Measurements from ENCODE around the gene MOGAT2. TPM values are rescaled to one million over a fixed set of nuclear protein-coding genes. Genes with fewer than 3 reads are reported as not detected.

The MOGAT2 gene
- total and polyA plus RNA-seq, 2 of the 13 experiments (the other 11 are each of a cell fraction or from before 2014, with no cell fraction given): 27.2 to 27.8 TPM

- TF ChIP-seq PAWR (CRISPR knock-in tag; IDR thresholded peaks at IDR 0.05; ENCODE audit: borderline replicate concordance) (no peak), HDAC6 (IDR thresholded peaks at IDR 0.05; ENCODE audit: low read depth, low read length) (no peak), LCORL (IDR thresholded peaks at IDR 0.05) (no peak), LCORL (CRISPR knock-in tag; IDR thresholded peaks at IDR 0.05) (peak; percentile 78; the same call in 1 of the 2 replicates), EP300 (IDR thresholded peaks at IDR 0.05; ENCODE audit: low read depth in 2 of 2, low read length in 2 of 2) (peak; percentile 23; a peak in 2 of 4 replicates), EP300 (CRISPR knock-in tag; IDR thresholded peaks at IDR 0.05; ENCODE audit: borderline replicate concordance) (peak; percentile 11; the same call in 1 of the 2 replicates), KLF9 (CRISPR knock-in tag; IDR thresholded peaks at IDR 0.05; ENCODE audit: low read depth) (no peak; the same call in 1 of the 2 replicates), RARA (CRISPR knock-in tag; IDR thresholded peaks at IDR 0.05) (no peak; the same call in 1 of the 2 replicates), ATM (IDR thresholded peaks at IDR 0.05; ENCODE audit: borderline replicate concordance) (no peak), NBN (conservative IDR thresholded peaks at IDR 0.05) (no peak), ETV6 (CRISPR knock-in tag; conservative IDR thresholded peaks at IDR 0.05) (peak; percentile 89; the same call in 1 of the 2 replicates), MAZ (IDR thresholded peaks at IDR 0.05; ENCODE audit: borderline replicate concordance, low read depth, low read length) (no peak; the same call in 1 of the 2 replicates), MAZ (CRISPR knock-in tag; IDR thresholded peaks at IDR 0.05; ENCODE audit: low read depth) (peak; percentile 70; the same call in 1 of the 2 replicates), ZNF552 (CRISPR knock-in tag; IDR thresholded peaks at IDR 0.05; ENCODE audit: borderline replicate concordance) (no peak), YEATS2 (CRISPR knock-in tag; IDR thresholded peaks at IDR 0.05; ENCODE audit: borderline replicate concordance) (0 out of 2 replicates have a peak, but pooled peaks have one; percentile 17), MAF1 (CRISPR knock-in tag; IDR thresholded peaks at IDR 0.05; ENCODE audit: borderline replicate concordance) (0 out of 2 replicates have a peak, but pooled peaks have one; percentile 54), PHF20 (CRISPR knock-in tag; IDR thresholded peaks at IDR 0.05) (no peak), ONECUT2 (CRISPR knock-in tag; IDR thresholded peaks at IDR 0.05) (no peak), EED (CRISPR knock-in tag; IDR thresholded peaks at IDR 0.05) (peak; percentile 65; the same call in 1 of the 2 replicates)
- TF ChIP-seq, protein P1, sequence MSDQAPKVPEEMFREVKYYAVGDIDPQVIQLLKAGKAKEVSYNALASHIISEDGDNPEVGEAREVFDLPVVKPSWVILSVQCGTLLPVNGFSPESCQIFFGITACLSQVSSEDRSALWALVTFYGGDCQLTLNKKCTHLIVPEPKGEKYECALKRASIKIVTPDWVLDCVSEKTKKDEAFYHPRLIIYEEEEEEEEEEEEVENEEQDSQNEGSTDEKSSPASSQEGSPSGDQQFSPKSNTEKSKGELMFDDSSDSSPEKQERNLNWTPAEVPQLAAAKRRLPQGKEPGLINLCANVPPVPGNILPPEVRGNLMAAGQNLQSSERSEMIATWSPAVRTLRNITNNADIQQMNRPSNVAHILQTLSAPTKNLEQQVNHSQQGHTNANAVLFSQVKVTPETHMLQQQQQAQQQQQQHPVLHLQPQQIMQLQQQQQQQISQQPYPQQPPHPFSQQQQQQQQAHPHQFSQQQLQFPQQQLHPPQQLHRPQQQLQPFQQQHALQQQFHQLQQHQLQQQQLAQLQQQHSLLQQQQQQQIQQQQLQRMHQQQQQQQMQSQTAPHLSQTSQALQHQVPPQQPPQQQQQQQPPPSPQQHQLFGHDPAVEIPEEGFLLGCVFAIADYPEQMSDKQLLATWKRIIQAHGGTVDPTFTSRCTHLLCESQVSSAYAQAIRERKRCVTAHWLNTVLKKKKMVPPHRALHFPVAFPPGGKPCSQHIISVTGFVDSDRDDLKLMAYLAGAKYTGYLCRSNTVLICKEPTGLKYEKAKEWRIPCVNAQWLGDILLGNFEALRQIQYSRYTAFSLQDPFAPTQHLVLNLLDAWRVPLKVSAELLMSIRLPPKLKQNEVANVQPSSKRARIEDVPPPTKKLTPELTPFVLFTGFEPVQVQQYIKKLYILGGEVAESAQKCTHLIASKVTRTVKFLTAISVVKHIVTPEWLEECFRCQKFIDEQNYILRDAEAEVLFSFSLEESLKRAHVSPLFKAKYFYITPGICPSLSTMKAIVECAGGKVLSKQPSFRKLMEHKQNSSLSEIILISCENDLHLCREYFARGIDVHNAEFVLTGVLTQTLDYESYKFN (CRISPR knock-in tag; conservative IDR thresholded peaks at IDR 0.05): peak; percentile 56; the same call in 1 of the 2 replicates
- TF ChIP-seq, protein P2, sequence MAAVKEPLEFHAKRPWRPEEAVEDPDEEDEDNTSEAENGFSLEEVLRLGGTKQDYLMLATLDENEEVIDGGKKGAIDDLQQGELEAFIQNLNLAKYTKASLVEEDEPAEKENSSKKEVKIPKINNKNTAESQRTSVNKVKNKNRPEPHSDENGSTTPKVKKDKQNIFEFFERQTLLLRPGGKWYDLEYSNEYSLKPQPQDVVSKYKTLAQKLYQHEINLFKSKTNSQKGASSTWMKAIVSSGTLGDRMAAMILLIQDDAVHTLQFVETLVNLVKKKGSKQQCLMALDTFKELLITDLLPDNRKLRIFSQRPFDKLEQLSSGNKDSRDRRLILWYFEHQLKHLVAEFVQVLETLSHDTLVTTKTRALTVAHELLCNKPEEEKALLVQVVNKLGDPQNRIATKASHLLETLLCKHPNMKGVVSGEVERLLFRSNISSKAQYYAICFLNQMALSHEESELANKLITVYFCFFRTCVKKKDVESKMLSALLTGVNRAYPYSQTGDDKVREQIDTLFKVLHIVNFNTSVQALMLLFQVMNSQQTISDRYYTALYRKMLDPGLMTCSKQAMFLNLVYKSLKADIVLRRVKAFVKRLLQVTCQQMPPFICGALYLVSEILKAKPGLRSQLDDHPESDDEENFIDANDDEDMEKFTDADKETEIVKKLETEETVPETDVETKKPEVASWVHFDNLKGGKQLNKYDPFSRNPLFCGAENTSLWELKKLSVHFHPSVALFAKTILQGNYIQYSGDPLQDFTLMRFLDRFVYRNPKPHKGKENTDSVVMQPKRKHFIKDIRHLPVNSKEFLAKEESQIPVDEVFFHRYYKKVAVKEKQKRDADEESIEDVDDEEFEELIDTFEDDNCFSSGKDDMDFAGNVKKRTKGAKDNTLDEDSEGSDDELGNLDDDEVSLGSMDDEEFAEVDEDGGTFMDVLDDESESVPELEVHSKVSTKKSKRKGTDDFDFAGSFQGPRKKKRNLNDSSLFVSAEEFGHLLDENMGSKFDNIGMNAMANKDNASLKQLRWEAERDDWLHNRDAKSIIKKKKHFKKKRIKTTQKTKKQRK (IDR thresholded peaks at IDR 0.05; ENCODE audit: low read length): no peak
- TF ChIP-seq, protein P3, sequence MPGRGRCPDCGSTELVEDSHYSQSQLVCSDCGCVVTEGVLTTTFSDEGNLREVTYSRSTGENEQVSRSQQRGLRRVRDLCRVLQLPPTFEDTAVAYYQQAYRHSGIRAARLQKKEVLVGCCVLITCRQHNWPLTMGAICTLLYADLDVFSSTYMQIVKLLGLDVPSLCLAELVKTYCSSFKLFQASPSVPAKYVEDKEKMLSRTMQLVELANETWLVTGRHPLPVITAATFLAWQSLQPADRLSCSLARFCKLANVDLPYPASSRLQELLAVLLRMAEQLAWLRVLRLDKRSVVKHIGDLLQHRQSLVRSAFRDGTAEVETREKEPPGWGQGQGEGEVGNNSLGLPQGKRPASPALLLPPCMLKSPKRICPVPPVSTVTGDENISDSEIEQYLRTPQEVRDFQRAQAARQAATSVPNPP (CRISPR knock-in tag; IDR thresholded peaks at IDR 0.05): peak; percentile 97
Measured at GRCh38 chr11:75768112-75768908, 50.7 kb downstream of the MOGAT2 start, which contains the start of gene DGAT2 (continued).
